Trophoblast cell (in vitro differentiated cells and primary cell): ENCODE data around the gene BDKRB2.
A peak's percentile ranks its signal among the peaks of the same experiment; 100 is the strongest.

Experiments used
- DNase-seq, 2 donors: peaks; one replicate each; pipeline ENCODE4 v3.0.0-alpha.2; 2016
- H2AFZ ChIP-seq: 2 replicates; pipeline ENCODE4 v1.6.1; 2013; ENCODE audit warnings: low read length, moderate library complexity, mild to moderate bottlenecking; ENCODE audit not compliant: insufficient read depth, poor library complexity
- H2AK5ac ChIP-seq: 2 replicates; pipeline ENCODE4 v1.6.1; 2013; ENCODE audit warnings: mild to moderate bottlenecking, low read length
- H2BK120ac ChIP-seq: 2 replicates; pipeline ENCODE4 v1.6.1; 2013; ENCODE audit warnings: low read length, mild to moderate bottlenecking, moderate library complexity; ENCODE audit not compliant: insufficient read depth, poor library complexity
- H2BK12ac ChIP-seq: 2 replicates; pipeline ENCODE4 v1.6.1; 2013; ENCODE audit warnings: mild to moderate bottlenecking, low read length, moderate library complexity
- H2BK5ac ChIP-seq: 2 replicates; pipeline ENCODE4 v1.6.1; 2013; ENCODE audit warnings: low read length, low read depth, moderate library complexity, mild to moderate bottlenecking; ENCODE audit not compliant: poor library complexity
- H3K14ac ChIP-seq: 2 replicates; pipeline ENCODE4 v1.6.1; 2013; ENCODE audit warnings: mild to moderate bottlenecking, low read length
- H3K18ac ChIP-seq: 2 replicates; pipeline ENCODE4 v1.6.1; 2013; ENCODE audit warnings: mild to moderate bottlenecking, low read length
- H3K23ac ChIP-seq: 2 replicates; pipeline ENCODE4 v1.6.1; 2013; ENCODE audit warnings: low read length
- H3K27ac ChIP-seq: 2 replicates; pipeline ENCODE4 v1.5.1; 2013; ENCODE audit warnings: low read depth, mild to moderate bottlenecking, inconsistent platforms, low read length, moderate library complexity
- H3K27me3 ChIP-seq: 2 replicates; pipeline ENCODE4 v1.6.1; 2013; ENCODE audit warnings: inconsistent platforms, mild to moderate bottlenecking, low read length, moderate library complexity; ENCODE audit not compliant: insufficient read depth
- H3K36me3 ChIP-seq, 2 experiments: 1 replicate in 1 of 2; 2 replicates in 1 of 2; pipeline ENCODE4 v1.6.1; 2013; ENCODE audit warnings: low read length in 2 of 2, mild to moderate bottlenecking in 2 of 2, moderate library complexity in 1 of 2; ENCODE audit not compliant: insufficient read depth in 2 of 2, control insufficient read depth in 1 of 2
- H3K4ac ChIP-seq: 2 replicates; pipeline ENCODE4 v1.6.1; 2013; ENCODE audit warnings: low read depth, mild to moderate bottlenecking, low read length, moderate library complexity
- H3K4me1 ChIP-seq, 2 experiments: 1 replicate in 1 of 2; 2 replicates in 1 of 2; pipeline ENCODE4 v1.6.1; 2013; ENCODE audit warnings: low read length in 2 of 2, mild to moderate bottlenecking in 2 of 2, moderate library complexity in 1 of 2; ENCODE audit not compliant: insufficient read depth in 2 of 2, control insufficient read depth in 1 of 2
- H3K4me2 ChIP-seq: 2 replicates; pipeline ENCODE4 v1.6.1; 2013; ENCODE audit warnings: inconsistent platforms, mild to moderate bottlenecking, low read length, moderate library complexity
- H3K4me3 ChIP-seq: 2 replicates; pipeline ENCODE4 v1.5.1; 2013; ENCODE audit warnings: mild to moderate bottlenecking, low read depth, low read length, inconsistent platforms
- H3K79me1 ChIP-seq: one replicate; pipeline ENCODE4 v1.6.1; 2013; ENCODE audit warnings: low read length
- H3K79me2 ChIP-seq: 2 replicates; pipeline ENCODE4 v1.6.1; 2013; ENCODE audit warnings: low read length, mild to moderate bottlenecking; ENCODE audit not compliant: control insufficient read depth, insufficient read depth, poor library complexity
- H3K9ac ChIP-seq: 2 replicates; pipeline ENCODE4 v1.6.1; 2013; ENCODE audit warnings: mild to moderate bottlenecking, low read length
- H3K9me3 ChIP-seq: 2 replicates; pipeline ENCODE4 v1.6.1; 2013; ENCODE audit warnings: low read depth, mild to moderate bottlenecking, control low read depth, inconsistent platforms, low read length; ENCODE audit not compliant: insufficient read depth
- H4K12ac ChIP-seq: 2 replicates; pipeline ENCODE4 v1.6.1; 2013; ENCODE audit warnings: low read depth, mild to moderate bottlenecking, low read length, moderate library complexity
- H4K8ac ChIP-seq: 2 replicates; pipeline ENCODE4 v1.6.1; 2013; ENCODE audit warnings: low read depth, mild to moderate bottlenecking, low read length, moderate library complexity
- H4K91ac ChIP-seq: one replicate; pipeline ENCODE4 v1.6.1; 2013; ENCODE audit warnings: low read depth, mild to moderate bottlenecking, low read length, moderate library complexity
- WGBS: extraction: QIAGEN DNeasy Blood & Tissue Kit; methylation state at CpG from one replicate; pipeline ENCODE4 v1.1.7; 2013; ENCODE audit warnings: missing lambda C conversion rate; ENCODE audit not compliant: insufficient read length, insufficient coverage; ENCODE audit errors: extremely low coverage; 5-methylcytosine and 5-hydroxymethylcytosine counted together

BDKRB2 gene

DNA sequence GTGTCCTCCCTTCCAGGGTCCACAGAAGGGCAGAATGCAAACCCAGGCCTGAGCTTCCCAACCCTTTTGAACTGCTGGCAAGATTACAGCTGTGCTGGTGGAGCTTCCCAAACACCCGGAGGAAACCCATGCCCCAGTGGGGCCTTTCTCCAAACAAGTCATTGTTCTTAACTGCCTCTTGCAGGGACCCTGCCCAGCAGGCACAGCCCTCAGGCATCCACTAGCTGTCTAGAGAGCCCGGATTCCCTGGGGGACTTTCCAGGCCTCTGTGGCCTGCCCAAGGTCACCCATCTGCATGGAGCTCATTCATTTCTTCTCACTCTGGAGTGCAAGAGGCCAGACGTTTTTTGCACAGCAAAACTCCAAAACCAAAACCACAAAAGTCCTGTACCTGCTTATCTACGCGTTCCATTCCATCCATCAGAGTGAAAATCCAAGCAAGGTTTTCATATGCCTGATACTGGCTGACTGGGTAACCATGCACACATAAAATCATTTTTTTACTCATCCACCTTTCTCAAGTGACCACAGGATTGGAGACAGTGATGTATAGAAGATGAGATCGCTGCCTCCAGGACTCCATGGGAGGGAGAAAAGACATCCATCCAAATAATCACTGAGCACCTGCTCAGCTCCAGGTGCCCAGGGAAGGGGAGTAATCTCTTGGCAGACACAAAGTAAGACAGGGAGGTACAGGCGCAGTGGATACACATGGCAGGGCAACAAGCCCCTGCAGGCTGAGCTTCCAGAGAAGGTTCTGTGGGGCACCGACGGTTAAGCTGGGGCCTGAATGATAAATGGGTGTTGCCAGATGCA is 17.2 kb upstream of the BDKRB2 start:
- no peak overlapping the region for H2AFZ ChIP-seq
- H3K4ac ChIP-seq: no peak overlapping the region
- no peak overlapping the region for H3K4me3 ChIP-seq
- H3K79me2 ChIP-seq: no peaks in the 10 kb centered on the region
- H3K4me2 ChIP-seq: no peak overlapping the region
- no peak overlapping the region for H3K23ac ChIP-seq
- no peak overlapping the region for H2BK5ac ChIP-seq
- H3K36me3 ChIP-seq: no peaks in the 10 kb centered on the region
- H3K27ac ChIP-seq: no peak overlapping the region
- no peak overlapping the region for H4K91ac ChIP-seq
- H3K9ac ChIP-seq: no peak overlapping the region
- no peak overlapping the region for H2AK5ac ChIP-seq
- WGBS: no CpG with 5 or more reads among the region's 9 CpGs
- no peak overlapping the region for H3K18ac ChIP-seq
- H4K12ac ChIP-seq: no peak overlapping the region
- H3K14ac ChIP-seq: no peak overlapping the region
- H2BK120ac ChIP-seq: no peak overlapping the region
- no peaks in the 10 kb centered on the region for H3K27me3 ChIP-seq
- no peaks in the 10 kb centered on the region for H3K79me1 ChIP-seq
- no peak overlapping the region for H2BK12ac ChIP-seq
- no peak overlapping the region for H4K8ac ChIP-seq
- no peak for DNase-seq
- no peaks in the 10 kb centered on the region for H3K9me3 ChIP-seq
- H3K4me1 ChIP-seq: no peaks in the 10 kb centered on the region

- Histone ChIP-seq H2BK120ac (no peak overlapping the region), H2AFZ (no peak overlapping the region), H3K18ac (no peak overlapping the region), H3K79me1 (no peaks in the 10 kb centered on the region), H3K27me3 (no peaks in the 10 kb centered on the region), H4K12ac (no peak overlapping the region), H2BK5ac (no peak overlapping the region), H3K27ac (no peak overlapping the region), H3K23ac (no peak overlapping the region), H3K4me1 (no peaks in the 10 kb centered on the region), H3K4ac (no peak overlapping the region), H3K79me2 (no peaks in the 10 kb centered on the region), H3K9me3 (no peaks in the 10 kb centered on the region), H4K91ac (peak overlapping the region; percentile 13), H4K8ac (no peak overlapping the region), H3K36me3 (no peaks in the 10 kb centered on the region), H3K4me3 (no peak overlapping the region), H3K9ac (no peak overlapping the region), H3K4me2 (no peak overlapping the region), H2AK5ac (peak overlapping the region; percentile 42), H3K14ac (no peak overlapping the region), H2BK12ac (peak overlapping the region; percentile 26)
- DNase-seq: no peak
- no CpG with 5 or more reads among the region's 11 CpGs for WGBS
Measured at GRCh38 chr14:96189281-96189711, 15.3 kb upstream of the BDKRB2 start.

- Histone ChIP-seq H3K9ac (no peak overlapping the region), H4K12ac (no peak overlapping the region), H3K27me3 (no peaks in the 10 kb centered on the region), H3K4me1 (peaks cover 4 to 8% of the 10 kb centered on the region in 2 experiments), H3K9me3 (no peaks in the 10 kb centered on the region), H3K23ac (no peak overlapping the region), H2BK5ac (no peak overlapping the region), H2BK12ac (no peak overlapping the region), H3K79me1 (no peaks in the 10 kb centered on the region), H3K4me2 (no peak overlapping the region), H3K4ac (no peak overlapping the region), H3K79me2 (no peaks in the 10 kb centered on the region), H4K91ac (no peak overlapping the region), H2AK5ac (no peak overlapping the region), H3K36me3 (no peaks in the 10 kb centered on the region), H2AFZ (no peak overlapping the region), H2BK120ac (no peak overlapping the region), H3K18ac (no peak overlapping the region), H3K14ac (no peak overlapping the region), H3K4me3 (no peak overlapping the region), H4K8ac (no peak overlapping the region), H3K27ac (no peak overlapping the region)
- no CpG with 5 or more reads among the region's 2 CpGs for WGBS
- no peak for DNase-seq
Measured at GRCh38 chr14:96191353-96191752, 13.3 kb upstream of the BDKRB2 start.

DNA sequence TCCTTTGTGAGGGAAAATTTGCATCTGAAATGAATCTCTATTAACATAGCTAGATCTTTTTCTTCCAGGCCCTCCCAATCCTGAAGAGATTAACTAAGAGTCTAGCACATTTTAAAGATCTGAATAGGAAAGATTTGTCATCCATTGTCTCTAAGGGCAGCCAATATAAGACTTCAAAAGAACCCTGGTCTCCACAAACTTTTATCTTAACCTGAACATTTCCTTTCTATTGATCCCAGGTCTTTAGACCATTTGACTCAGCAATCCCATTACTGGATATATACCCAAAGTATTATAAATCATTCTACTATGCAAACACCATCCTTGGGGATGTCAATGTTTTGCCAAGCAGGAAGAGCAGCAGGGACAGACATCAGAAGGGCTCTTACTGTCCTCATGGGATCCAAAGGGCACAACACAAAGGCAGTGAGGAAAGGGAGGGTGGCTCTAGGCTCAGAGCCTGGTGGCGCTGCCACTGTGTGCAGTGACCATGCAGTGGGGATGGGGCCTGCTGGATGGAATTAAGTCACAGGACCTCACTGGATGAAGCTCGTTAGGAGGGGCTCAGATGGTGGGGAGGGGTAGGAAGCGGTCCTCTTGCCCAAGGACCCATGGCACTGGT is 12.7 kb upstream of the BDKRB2 start:
- Histone ChIP-seq H3K79me1 (no peaks in the 10 kb centered on the region), H3K79me2 (no peaks in the 10 kb centered on the region), H2BK12ac (no peak overlapping the region), H3K9ac (no peak overlapping the region), H2BK120ac (no peak overlapping the region), H3K27ac (no peak overlapping the region), H2AK5ac (no peak overlapping the region), H2BK5ac (no peak overlapping the region), H2AFZ (no peak overlapping the region), H4K12ac (no peak overlapping the region), H3K9me3 (no peaks in the 10 kb centered on the region), H3K23ac (no peak overlapping the region), H4K8ac (no peak overlapping the region), H3K4me3 (no peak overlapping the region), H3K4ac (no peak overlapping the region), H3K4me1 (peaks cover 4 to 8% of the 10 kb centered on the region in 2 experiments), H3K36me3 (no peaks in the 10 kb centered on the region), H3K27me3 (no peaks in the 10 kb centered on the region), H3K4me2 (no peak overlapping the region), H3K18ac (no peak overlapping the region), H3K14ac (no peak overlapping the region), H4K91ac (no peak overlapping the region)
- no peak for DNase-seq
- WGBS: no CpG with 5 or more reads among the region's 3 CpGs
